Activated CD4-positive, alpha-beta T cell treated with anti-CD3 and anti-CD28 coated beads, Interleukin-2, amount 10 ng/mL, durations not matched to agents 7 days and 5 days (primary cell): ENCODE results near the gene SDC4. TPM values are rescaled to one million over a fixed set of nuclear protein-coding genes. Genes with fewer than 3 reads are reported as not detected.
A peak's percentile ranks its signal among the peaks of the same experiment; 100 is the strongest.

Source experiments
- CTCF ChIA-PET: fragments of 350-600 bp; sonication (Branson Sonifier 250); formaldehyde crosslinking; loops from one replicate; lab custom pipeline; 2021; ENCODE audit warnings: antibody characterized with exemption; lab: Charles Lee
- POLR2A ChIA-PET: fragments of 350-600 bp; sonication (Branson Sonifier 250); formaldehyde crosslinking; loops from one replicate; lab custom pipeline; 2021; ENCODE audit warnings: antibody characterized with exemption; lab: Charles Lee
- DNase-seq: peaks from one replicate; pipeline ENCODE4 v3.0.0-alpha.2; 2020
- H3K27ac Mint-ChIP-seq: one replicate; pipeline ENCODE4 v1.8.0; 2021; ENCODE audit warnings: mild to moderate bottlenecking, moderate library complexity, mixed read lengths
- H3K27me3 Mint-ChIP-seq: one replicate; pipeline ENCODE4 v1.8.0; 2021; ENCODE audit warnings: mixed read lengths
- H3K36me3 Mint-ChIP-seq: one replicate; pipeline ENCODE4 v1.8.0; 2021; ENCODE audit warnings: low read depth, mixed read lengths
- H3K4me1 Mint-ChIP-seq: one replicate; pipeline ENCODE4 v1.8.0; 2021; ENCODE audit warnings: mixed read lengths
- H3K4me3 Mint-ChIP-seq: one replicate; pipeline ENCODE4 v1.8.0; 2021; ENCODE audit warnings: mild to moderate bottlenecking, moderate library complexity, mixed read lengths
- H3K9me3 Mint-ChIP-seq: one replicate; pipeline ENCODE4 v1.8.0; 2021; ENCODE audit warnings: mixed read lengths
- total RNA-seq, 2 experiments: library from RNA; stranded (reverse); gene quantifications; one replicate each; pipeline ENCODE4 v1.2.3, GENCODE V29; 2021

Gene SDC4
- total RNA-seq, 2 experiments from 2014 or later, result 7.5 to 8.1 TPM

- H3K4me1 Mint-ChIP-seq, result peaks cover 13% of the 10 kb centered on the region
- no peak overlapping the region for H3K4me3 Mint-ChIP-seq
- ChIA-PET POLR2A (interaction anchor here (1.3 kb wide), 1 partner anchor 174 kb away, joined by 3 read pairs; no protein-coding TSS in a partner anchor), CTCF (interaction anchor here (0.6 to 5.7 kb wide), 21 partner anchors 8 to 504 kb away, joined by 3 to 73 read pairs (median 5); partner anchors contain the start of genes SDC4 and SYS1)
- H3K36me3 Mint-ChIP-seq, result no peaks in the 10 kb centered on the region
- H3K9me3 Mint-ChIP-seq, result no peaks in the 10 kb centered on the region
- no peak for DNase-seq
- peaks cover 36% of the 10 kb centered on the region for H3K27me3 Mint-ChIP-seq
- no peak overlapping the region for H3K27ac Mint-ChIP-seq
Measured at GRCh38 chr20:45294659-45295058, 53.6 kb downstream of the SDC4 start.

- Mint-ChIP-seq H3K27me3 (peaks cover 36% of the 10 kb centered on the region), H3K4me1 (peaks cover 13% of the 10 kb centered on the region), H3K9me3 (no peaks in the 10 kb centered on the region), H3K27ac (no peak overlapping the region), H3K4me3 (peak overlapping the region; percentile 62), H3K36me3 (no peaks in the 10 kb centered on the region)
- DNase-seq, result no peak
- ChIA-PET CTCF (interaction anchor here (0.6 to 5.7 kb wide), 33 partner anchors 8 to 506 kb away, joined by 3 to 73 read pairs (median 4); partner anchors contain the start of genes SDC4 and SYS1), POLR2A (interaction anchor here (1.0 to 1.3 kb wide), 2 partner anchors 173 to 491 kb away, joined by 3 read pairs; no protein-coding TSS in a partner anchor)
Measured at GRCh38 chr20:45294003-45294368, 54.2 kb downstream of the SDC4 start.

- H3K9me3 Mint-ChIP-seq, result no peaks in the 10 kb centered on the region
- no peaks in the 10 kb centered on the region for H3K36me3 Mint-ChIP-seq
- peaks cover 36% of the 10 kb centered on the region for H3K27me3 Mint-ChIP-seq
- DNase-seq, result peak; percentile 81
- no peak overlapping the region for H3K27ac Mint-ChIP-seq
- ChIA-PET POLR2A (interaction anchor here (1.0 to 1.3 kb wide), 2 partner anchors 172 to 492 kb away, joined by 3 read pairs; no protein-coding TSS in a partner anchor), CTCF (interaction anchor here (0.6 to 5.7 kb wide), 35 partner anchors 7 to 526 kb away, joined by 3 to 73 read pairs (median 4); partner anchors contain the start of genes SDC4 and SYS1)
- peaks cover 13% of the 10 kb centered on the region for H3K4me1 Mint-ChIP-seq
- peak overlapping the region; percentile 62 for H3K4me3 Mint-ChIP-seq
Measured at GRCh38 chr20:45293041-45294002, 54.9 kb downstream of the SDC4 start.

- CTCF ChIA-PET, result interaction anchor here (0.6 to 5.7 kb wide), 11 partner anchors 10 to 527 kb away, joined by 3 to 73 read pairs (median 6); partner anchors contain the start of gene SYS1
- H3K4me3 Mint-ChIP-seq, result no peak overlapping the region
- no peaks in the 10 kb centered on the region for H3K36me3 Mint-ChIP-seq
- peaks cover 36% of the 10 kb centered on the region for H3K27me3 Mint-ChIP-seq
- no peaks in the 10 kb centered on the region for H3K9me3 Mint-ChIP-seq
- peaks cover 13% of the 10 kb centered on the region for H3K4me1 Mint-ChIP-seq
- POLR2A ChIA-PET, result no interaction called here
- no peak for DNase-seq
- H3K27ac Mint-ChIP-seq, result no peak overlapping the region
Measured at GRCh38 chr20:45292343-45292742, 55.9 kb downstream of the SDC4 start.

- no peak overlapping the region for H3K4me3 Mint-ChIP-seq
- CTCF ChIA-PET, result interaction anchor here (0.6 to 5.7 kb wide), 16 partner anchors 11 to 1352 kb away, joined by 3 to 73 read pairs (median 4); partner anchors contain the start of gene ZSWIM1
- H3K4me1 Mint-ChIP-seq, result peaks cover 13% of the 10 kb centered on the region
- POLR2A ChIA-PET, result no interaction called here
- no peaks in the 10 kb centered on the region for H3K9me3 Mint-ChIP-seq
- H3K27ac Mint-ChIP-seq, result no peak overlapping the region
- DNase-seq, result no peak
- H3K36me3 Mint-ChIP-seq, result no peaks in the 10 kb centered on the region
- peaks cover 39% of the 10 kb centered on the region for H3K27me3 Mint-ChIP-seq
Measured at GRCh38 chr20:45291526-45291925, 56.7 kb downstream of the SDC4 start.

- Mint-ChIP-seq H3K4me1 (peaks cover 13% of the 10 kb centered on the region), H3K27ac (no peak overlapping the region), H3K27me3 (peaks cover 36% of the 10 kb centered on the region), H3K9me3 (no peaks in the 10 kb centered on the region), H3K4me3 (no peak overlapping the region), H3K36me3 (no peaks in the 10 kb centered on the region)
- POLR2A ChIA-PET, result no interaction called here
- CTCF ChIA-PET, result interaction anchor here (0.6 to 5.7 kb wide), 19 partner anchors 10 to 1351 kb away, joined by 3 to 73 read pairs (median 4); partner anchors contain the start of gene ZSWIM1
- peak; percentile 68 for DNase-seq
Measured at GRCh38 chr20:45290677-45291355, 57.4 kb downstream of the SDC4 start.

GRCh38 chr20:45289942-45290676, 58.1 kb downstream of the SDC4 start:
- Mint-ChIP-seq H3K4me3 (no peak overlapping the region), H3K4me1 (peaks cover 13% of the 10 kb centered on the region), H3K9me3 (no peaks in the 10 kb centered on the region), H3K27me3 (peaks cover 36% of the 10 kb centered on the region), H3K36me3 (no peaks in the 10 kb centered on the region), H3K27ac (no peak overlapping the region)
- CTCF ChIA-PET, result interaction anchor here (0.6 to 5.7 kb wide), 16 partner anchors 10 to 607 kb away, joined by 3 to 73 read pairs (median 4); no protein-coding TSS in a partner anchor
- no peak for DNase-seq
- POLR2A ChIA-PET, result no interaction called here

- Mint-ChIP-seq H3K4me3 (no peak overlapping the region), H3K27me3 (peaks cover 26% of the 10 kb centered on the region), H3K4me1 (peaks cover 10% of the 10 kb centered on the region), H3K27ac (no peak overlapping the region), H3K9me3 (no peaks in the 10 kb centered on the region), H3K36me3 (no peaks in the 10 kb centered on the region)
- no peak for DNase-seq
- POLR2A ChIA-PET, result no interaction called here
- CTCF ChIA-PET, result no interaction called here
Measured at GRCh38 chr20:45288860-45289259, 59.4 kb downstream of the SDC4 start.

- ChIA-PET CTCF (interaction anchor here (0.6 kb wide), 2 partner anchors 32 to 503 kb away, joined by 4 read pairs; partner anchors contain the start of gene WFDC3), POLR2A (no interaction called here)
- H3K9me3 Mint-ChIP-seq, result no peaks in the 10 kb centered on the region
- no peak overlapping the region for H3K4me3 Mint-ChIP-seq
- no peak overlapping the region for H3K27ac Mint-ChIP-seq
- H3K36me3 Mint-ChIP-seq, result no peaks in the 10 kb centered on the region
- no peak for DNase-seq
- H3K4me1 Mint-ChIP-seq, result peaks cover 7% of the 10 kb centered on the region
- H3K27me3 Mint-ChIP-seq, result peaks cover 23% of the 10 kb centered on the region
Measured at GRCh38 chr20:45288376-45288775, 59.8 kb downstream of the SDC4 start.

GRCh38 chr20:45283551-45284057, 64.6 kb downstream of the SDC4 start:
- ChIA-PET POLR2A (no interaction called here), CTCF (interaction anchor here (1.4 kb wide), 2 partner anchors 10 to 91 kb away, joined by 4 to 7 read pairs; no protein-coding TSS in a partner anchor)
- no peaks in the 10 kb centered on the region for H3K36me3 Mint-ChIP-seq
- peaks cover 2% of the 10 kb centered on the region for H3K4me1 Mint-ChIP-seq
- peaks cover 18% of the 10 kb centered on the region for H3K27me3 Mint-ChIP-seq
- no peaks in the 10 kb centered on the region for H3K9me3 Mint-ChIP-seq
- no peak overlapping the region for H3K27ac Mint-ChIP-seq
- no peak overlapping the region for H3K4me3 Mint-ChIP-seq
- no peak for DNase-seq

GRCh38 chr20:45282700-45283550, 65.3 kb downstream of the SDC4 start:
- H3K36me3 Mint-ChIP-seq, result no peaks in the 10 kb centered on the region
- H3K4me1 Mint-ChIP-seq, result peaks cover 2% of the 10 kb centered on the region
- no peak overlapping the region for H3K4me3 Mint-ChIP-seq
- ChIA-PET CTCF (interaction anchor here (0.8 to 1.4 kb wide), 3 partner anchors 11 to 90 kb away, joined by 3 to 7 read pairs (median 4); no protein-coding TSS in a partner anchor), POLR2A (no interaction called here)
- peaks cover 18% of the 10 kb centered on the region for H3K27me3 Mint-ChIP-seq
- no peak for DNase-seq
- H3K27ac Mint-ChIP-seq, result no peak overlapping the region
- no peaks in the 10 kb centered on the region for H3K9me3 Mint-ChIP-seq
